HUES6 (cell line): ENCODE measurements around the gene GEMIN7.

ENCODE experiments used
- H3K27ac ChIP-seq: 2 replicates; pipeline ENCODE4 v1.7.0; 2013; ENCODE audit warnings: low read depth, mild to moderate bottlenecking, low read length, inconsistent platforms
- H3K27me3 ChIP-seq: 2 replicates; pipeline ENCODE4 v1.6.1; 2013; ENCODE audit warnings: low read length; ENCODE audit not compliant: control insufficient read depth, insufficient read depth
- H3K36me3 ChIP-seq: 2 replicates; pipeline ENCODE4 v1.6.1; 2013; ENCODE audit warnings: low read length; ENCODE audit not compliant: control insufficient read depth, insufficient read depth
- H3K4me1 ChIP-seq: 2 replicates; pipeline ENCODE4 v1.6.1; 2013; ENCODE audit warnings: low read length; ENCODE audit not compliant: control insufficient read depth, insufficient read depth
- H3K4me3 ChIP-seq: 2 replicates; pipeline ENCODE4 v1.5.1; 2013; ENCODE audit warnings: low read depth, low read length
- H3K9ac ChIP-seq: one replicate; pipeline ENCODE4 v1.6.1; 2013; ENCODE audit warnings: mild to moderate bottlenecking, low read length
- H3K9me3 ChIP-seq: 2 replicates; pipeline ENCODE4 v1.6.1; 2013; ENCODE audit warnings: low read depth, low read length; ENCODE audit not compliant: control insufficient read depth, insufficient read depth

The GEMIN7 gene

GRCh38 chr19:45121827-45122345 lies 42.8 kb downstream of the GEMIN7 start:
- Histone ChIP-seq H3K4me1 (peaks cover 10% of the 10 kb centered on the region), H3K27me3 (no peaks in the 10 kb centered on the region), H3K9me3 (no peaks in the 10 kb centered on the region), H3K4me3 (no peak overlapping the region), H3K27ac (no peak overlapping the region), H3K9ac (no peak overlapping the region), H3K36me3 (0 out of 2 replicates have a peak, but pooled peaks cover 4% of the 10 kb centered on the region)

GRCh38 chr19:45122832-45123231 lies 43.8 kb downstream of the GEMIN7 start:
- H3K4me3 ChIP-seq = no peak overlapping the region

GRCh38 chr19:45123440-45123850 lies 44.4 kb downstream of the GEMIN7 start:
- no peak overlapping the region for H3K27ac ChIP-seq
- H3K9me3 ChIP-seq = no peaks in the 10 kb centered on the region
- 0 out of 2 replicates have a peak, but pooled peaks cover 4% of the 10 kb centered on the region for H3K36me3 ChIP-seq
- H3K9ac ChIP-seq = no peak overlapping the region
- no peak overlapping the region for H3K4me3 ChIP-seq
- peaks cover 3% of the 10 kb centered on the region; the same call in 1 of the 2 replicates for H3K4me1 ChIP-seq
- no peaks in the 10 kb centered on the region for H3K27me3 ChIP-seq

More at GRCh38 chr19:45122832-45123231, 43.8 kb downstream of the GEMIN7 start:
- Histone ChIP-seq H3K27me3 (no peaks in the 10 kb centered on the region), H3K4me1 (peaks cover 3% of the 10 kb centered on the region; the same call in 1 of the 2 replicates), H3K36me3 (0 out of 2 replicates have a peak, but pooled peaks cover 4% of the 10 kb centered on the region), H3K27ac (no peak overlapping the region), H3K9ac (no peak overlapping the region), H3K9me3 (no peaks in the 10 kb centered on the region)

GRCh38 chr19:45124021-45124420 lies 45.0 kb downstream of the GEMIN7 start:
- H3K4me1 ChIP-seq = peaks cover 3% of the 10 kb centered on the region; the same call in 1 of the 2 replicates
- no peaks in the 10 kb centered on the region for H3K9me3 ChIP-seq
- H3K27ac ChIP-seq = no peak overlapping the region
- H3K27me3 ChIP-seq = no peaks in the 10 kb centered on the region
- no peak overlapping the region for H3K4me3 ChIP-seq
- H3K9ac ChIP-seq = no peak overlapping the region
- H3K36me3 ChIP-seq = 0 out of 2 replicates have a peak, but pooled peaks cover 4% of the 10 kb centered on the region

- 0 out of 2 replicates have a peak, but pooled peaks cover 4% of the 10 kb centered on the region for H3K36me3 ChIP-seq
- H3K27me3 ChIP-seq = no peaks in the 10 kb centered on the region
- H3K9me3 ChIP-seq = no peaks in the 10 kb centered on the region
- peaks cover 7% of the 10 kb centered on the region for H3K4me1 ChIP-seq
- H3K9ac ChIP-seq = no peak overlapping the region
- no peak overlapping the region for H3K27ac ChIP-seq
- no peak overlapping the region for H3K4me3 ChIP-seq
These were observed 46.3 kb downstream of the GEMIN7 start for GRCh38 chr19:45125360-45125759.

DNA sequence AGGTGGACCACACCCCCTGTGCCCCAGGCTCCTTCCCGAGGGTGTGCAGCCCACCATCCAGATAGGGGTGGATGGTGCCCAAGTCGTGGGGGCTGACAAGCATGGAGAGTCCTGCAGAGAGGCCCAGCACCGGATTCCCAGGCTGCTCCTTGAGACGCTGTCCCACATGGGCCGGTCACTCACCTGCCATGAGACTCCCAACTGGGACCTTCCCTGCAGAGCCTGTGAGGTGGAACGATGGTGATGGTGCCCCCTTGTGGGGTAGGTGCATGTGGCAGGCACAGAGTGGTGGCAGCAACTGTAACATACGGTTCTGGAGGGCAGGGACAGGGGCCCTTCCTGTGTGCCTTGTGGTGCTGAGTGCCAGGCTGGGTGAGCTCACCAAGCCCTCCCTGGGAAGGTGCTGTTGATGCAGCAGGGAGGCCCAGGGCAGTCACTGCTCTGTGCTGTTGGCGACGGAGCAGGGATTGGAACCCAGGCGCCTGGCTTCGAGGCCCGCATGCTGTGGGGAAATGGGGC lies 47.0 kb downstream of the GEMIN7 start:
- no peak overlapping the region for H3K4me3 ChIP-seq
- no peaks in the 10 kb centered on the region for H3K27me3 ChIP-seq
- H3K9ac ChIP-seq = no peak overlapping the region
- 0 out of 2 replicates have a peak, but pooled peaks cover 4% of the 10 kb centered on the region for H3K36me3 ChIP-seq
- H3K27ac ChIP-seq = no peak overlapping the region
- no peaks in the 10 kb centered on the region for H3K9me3 ChIP-seq
- peaks cover 14% of the 10 kb centered on the region for H3K4me1 ChIP-seq

DNA sequence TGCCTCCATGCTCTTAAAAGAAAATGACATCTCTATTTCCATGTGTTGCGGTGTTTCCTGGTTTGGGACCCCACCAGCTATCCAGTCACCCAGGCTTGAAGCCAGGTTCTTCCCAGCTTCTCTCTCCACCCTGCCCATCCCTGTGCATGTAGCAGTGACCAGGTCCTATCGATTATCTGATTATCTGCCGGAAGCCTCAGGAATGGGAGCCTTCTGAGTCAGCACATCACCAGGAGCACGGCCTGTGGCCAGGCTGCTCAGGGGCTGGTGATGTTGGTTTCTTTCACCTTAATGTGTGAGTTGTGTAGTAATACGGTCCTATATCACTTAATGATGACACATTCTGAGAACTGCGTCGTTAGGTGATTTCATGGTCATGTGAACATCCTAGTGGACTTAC lies 47.6 kb downstream of the GEMIN7 start:
- no peak overlapping the region for H3K4me3 ChIP-seq
- H3K9me3 ChIP-seq = no peaks in the 10 kb centered on the region
- H3K4me1 ChIP-seq = peaks cover 14% of the 10 kb centered on the region
- no peak overlapping the region for H3K27ac ChIP-seq
- no peaks in the 10 kb centered on the region for H3K27me3 ChIP-seq
- H3K36me3 ChIP-seq = 0 out of 2 replicates have a peak, but pooled peaks cover 5% of the 10 kb centered on the region
- no peak overlapping the region for H3K9ac ChIP-seq

DNA sequence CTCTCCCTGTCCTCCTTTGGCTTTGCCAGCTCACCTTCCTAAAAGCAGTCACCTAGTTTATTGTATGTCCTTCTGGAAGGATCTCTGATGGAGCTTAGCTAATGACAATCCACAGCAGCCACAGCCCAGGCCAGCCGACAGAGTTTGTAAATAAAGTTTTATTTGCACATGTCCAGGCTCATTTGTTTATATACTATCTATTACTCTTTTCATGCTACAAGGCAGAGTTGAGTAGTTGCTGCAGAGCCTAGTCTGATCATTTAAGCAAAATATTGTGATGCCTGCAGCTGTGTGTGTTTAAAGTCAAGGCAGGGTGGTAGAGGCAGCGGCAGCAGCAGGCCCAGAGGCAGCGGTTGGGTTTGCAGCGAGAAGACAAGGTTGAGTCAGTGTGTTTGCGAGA lies 49.1 kb downstream of the GEMIN7 start:
- Histone ChIP-seq H3K27ac (no peak overlapping the region), H3K27me3 (no peaks in the 10 kb centered on the region), H3K9ac (no peak overlapping the region), H3K36me3 (0 out of 2 replicates have a peak, but pooled peaks cover 7% of the 10 kb centered on the region), H3K4me3 (no peak overlapping the region), H3K9me3 (no peaks in the 10 kb centered on the region), H3K4me1 (peaks cover 14% of the 10 kb centered on the region)

GRCh38 chr19:45128806-45129205 lies 49.7 kb downstream of the GEMIN7 start:
- Histone ChIP-seq H3K27ac (no peak overlapping the region), H3K9me3 (no peaks in the 10 kb centered on the region), H3K4me3 (no peak overlapping the region), H3K27me3 (no peaks in the 10 kb centered on the region), H3K9ac (no peak overlapping the region), H3K4me1 (peaks cover 14% of the 10 kb centered on the region), H3K36me3 (0 out of 2 replicates have a peak, but pooled peaks cover 3% of the 10 kb centered on the region)

GRCh38 chr19:45130236-45130635 lies 51.2 kb downstream of the GEMIN7 start:
- Histone ChIP-seq H3K4me1 (peaks cover 14% of the 10 kb centered on the region), H3K27ac (no peak overlapping the region), H3K4me3 (no peak overlapping the region), H3K27me3 (no peaks in the 10 kb centered on the region), H3K36me3 (0 out of 2 replicates have a peak, but pooled peaks cover 3% of the 10 kb centered on the region), H3K9ac (no peak overlapping the region), H3K9me3 (no peaks in the 10 kb centered on the region)

GRCh38 chr19:45130888-45131615 lies 52.0 kb downstream of the GEMIN7 start:
- Histone ChIP-seq H3K27ac (no peak overlapping the region), H3K9ac (no peak overlapping the region), H3K4me1 (peaks cover 16% of the 10 kb centered on the region), H3K36me3 (0 out of 2 replicates have a peak, but pooled peaks cover 3% of the 10 kb centered on the region), H3K4me3 (no peak overlapping the region), H3K9me3 (no peaks in the 10 kb centered on the region), H3K27me3 (no peaks in the 10 kb centered on the region)
